ENCODE data around the gene SLFN13.
"Not testable (repeated sequence)": the region's sequence is repeated elsewhere in the genome, so short reads cannot be mapped to it uniquely, and the experiment has no call there.

Gene SLFN13, protein sequence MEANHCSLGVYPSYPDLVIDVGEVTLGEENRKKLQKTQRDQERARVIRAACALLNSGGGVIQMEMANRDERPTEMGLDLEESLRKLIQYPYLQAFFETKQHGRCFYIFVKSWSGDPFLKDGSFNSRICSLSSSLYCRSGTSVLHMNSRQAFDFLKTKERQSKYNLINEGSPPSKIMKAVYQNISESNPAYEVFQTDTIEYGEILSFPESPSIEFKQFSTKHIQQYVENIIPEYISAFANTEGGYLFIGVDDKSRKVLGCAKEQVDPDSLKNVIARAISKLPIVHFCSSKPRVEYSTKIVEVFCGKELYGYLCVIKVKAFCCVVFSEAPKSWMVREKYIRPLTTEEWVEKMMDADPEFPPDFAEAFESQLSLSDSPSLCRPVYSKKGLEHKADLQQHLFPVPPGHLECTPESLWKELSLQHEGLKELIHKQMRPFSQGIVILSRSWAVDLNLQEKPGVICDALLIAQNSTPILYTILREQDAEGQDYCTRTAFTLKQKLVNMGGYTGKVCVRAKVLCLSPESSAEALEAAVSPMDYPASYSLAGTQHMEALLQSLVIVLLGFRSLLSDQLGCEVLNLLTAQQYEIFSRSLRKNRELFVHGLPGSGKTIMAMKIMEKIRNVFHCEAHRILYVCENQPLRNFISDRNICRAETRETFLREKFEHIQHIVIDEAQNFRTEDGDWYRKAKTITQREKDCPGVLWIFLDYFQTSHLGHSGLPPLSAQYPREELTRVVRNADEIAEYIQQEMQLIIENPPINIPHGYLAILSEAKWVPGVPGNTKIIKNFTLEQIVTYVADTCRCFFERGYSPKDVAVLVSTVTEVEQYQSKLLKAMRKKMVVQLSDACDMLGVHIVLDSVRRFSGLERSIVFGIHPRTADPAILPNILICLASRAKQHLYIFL

DNA sequence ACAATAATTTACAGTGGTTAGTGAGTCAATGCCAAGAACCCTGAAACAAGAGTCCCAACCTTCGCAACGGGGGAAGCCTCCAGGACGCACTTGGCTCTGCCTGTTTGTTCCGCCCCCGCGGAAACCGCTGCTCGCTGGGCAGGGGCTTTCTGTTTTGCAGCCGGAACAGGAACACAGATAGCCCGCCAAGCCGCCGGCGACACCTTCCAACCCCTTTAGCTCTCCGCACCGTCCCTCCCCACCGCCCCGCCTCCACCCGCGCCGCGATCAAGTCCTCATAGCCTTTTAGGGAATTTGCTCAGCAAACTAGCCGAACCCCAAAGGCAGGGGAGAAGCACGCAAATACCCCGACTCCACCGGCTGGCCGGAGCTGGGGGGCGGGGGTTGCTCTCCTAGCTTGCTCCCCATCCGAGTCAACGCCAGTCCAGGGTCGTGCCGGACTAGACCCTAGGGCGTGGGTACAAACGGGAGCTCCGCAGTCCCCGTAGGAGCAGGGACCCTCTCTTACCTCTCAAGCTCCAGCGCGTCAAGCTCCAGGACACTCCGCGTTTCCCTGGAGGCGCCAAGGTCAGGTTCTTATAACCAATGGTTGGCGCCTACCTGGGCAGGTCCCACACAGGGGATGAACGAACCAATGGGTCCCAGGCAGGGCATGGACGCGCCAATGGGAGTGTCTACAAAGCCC is at the start of gene SLFN13:
Gene SLFN13, minus strand, starts transcription at position 553 of the 685 bp plus-strand sequence. CDS start 3,086 bp downstream, outside the sequence.
- peak; percentile 35 to 84 for DNase-seq

DNA sequence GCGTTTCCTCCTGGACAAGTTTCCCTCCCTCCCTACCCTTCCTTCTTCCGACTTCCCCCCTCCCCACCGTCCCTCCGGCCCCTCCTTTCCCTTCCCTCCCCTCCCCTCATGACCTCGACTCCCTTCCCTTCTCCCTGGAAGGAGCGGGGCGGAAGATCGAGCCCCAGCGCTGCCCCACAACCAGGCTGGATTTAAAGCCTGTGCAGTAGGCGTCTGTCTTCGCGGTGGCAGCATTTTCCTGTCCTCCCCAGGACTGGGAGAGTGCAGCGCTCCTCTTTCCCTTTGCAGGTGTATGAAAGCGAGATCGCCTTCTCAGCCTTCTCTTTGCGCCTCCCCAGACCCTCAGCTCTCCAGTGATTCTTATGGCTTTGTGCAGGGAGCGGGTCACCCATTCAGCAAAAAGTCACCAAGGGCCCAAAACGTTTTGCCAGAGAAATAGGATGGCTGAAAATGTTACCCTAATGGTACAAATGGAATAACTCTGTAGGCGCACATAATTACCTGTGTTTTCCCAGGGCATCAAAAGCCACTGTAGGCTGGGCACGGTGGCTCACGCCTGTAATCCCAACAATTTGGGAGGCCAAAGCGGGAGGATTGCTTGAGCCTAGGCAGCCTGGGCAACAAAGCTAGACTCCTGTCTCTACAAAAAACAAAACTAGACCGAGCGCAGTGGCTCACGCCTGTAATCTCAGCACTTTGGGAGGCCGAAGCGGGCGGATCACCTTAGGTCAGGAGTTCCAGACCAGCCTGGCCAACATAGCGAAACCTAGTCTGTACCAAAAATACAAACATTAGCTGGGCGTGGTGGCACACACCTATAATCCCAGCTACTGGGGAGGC is 48.1 kb upstream of the SLFN13 start:
- DNase-seq, result no peak

DNA sequence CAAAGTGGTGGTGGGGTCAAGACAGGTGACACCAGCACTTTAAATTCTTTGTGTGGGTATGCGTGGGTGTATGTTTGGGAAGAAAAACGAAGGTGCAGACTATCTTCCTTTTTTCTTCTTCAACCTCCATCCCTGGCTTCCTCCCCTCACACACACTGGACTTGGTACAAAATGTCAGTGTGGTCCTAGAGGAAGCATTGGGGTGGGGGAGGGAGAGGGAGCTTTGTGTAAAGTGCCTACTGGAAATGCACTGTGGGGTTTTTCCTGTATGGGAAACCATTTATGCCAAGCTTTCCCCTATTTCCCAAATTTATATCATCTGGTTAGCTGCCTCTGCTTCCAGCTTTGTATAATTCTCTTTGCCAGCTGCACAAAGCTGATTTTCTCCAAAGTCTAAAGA is 44.5 kb upstream of the SLFN13 start:
- no peak for DNase-seq

DNA sequence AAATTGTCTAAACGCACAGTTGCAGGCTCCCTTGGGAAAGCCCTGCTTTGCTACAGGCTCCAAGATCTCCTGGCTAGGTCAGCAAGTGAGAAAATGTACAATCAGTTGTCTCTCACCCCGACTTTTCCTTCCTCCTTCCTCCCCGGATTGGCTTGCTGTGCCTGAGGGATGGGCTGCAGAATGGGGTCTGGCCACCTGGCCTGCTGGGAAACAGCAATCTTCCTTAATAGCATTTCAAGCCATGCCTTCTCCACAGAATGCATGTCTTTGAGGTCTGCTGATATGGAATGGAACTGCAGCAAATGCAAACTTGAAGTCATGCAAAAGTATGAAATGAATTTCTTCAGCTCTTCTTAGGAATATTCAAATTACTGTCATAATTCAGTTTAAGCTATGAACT is 42.9 kb upstream of the SLFN13 start:
- no peak for DNase-seq

GRCh38 chr17:35489944-35490343 is 41.4 kb upstream of the SLFN13 start:
- DNase-seq, result no peak

GRCh38 chr17:35488991-35489390 is 40.4 kb upstream of the SLFN13 start:
- DNase-seq, result no peak

GRCh38 chr17:35486920-35487732 is 38.6 kb upstream of the SLFN13 start:
- DNase-seq, result no peak

DNA sequence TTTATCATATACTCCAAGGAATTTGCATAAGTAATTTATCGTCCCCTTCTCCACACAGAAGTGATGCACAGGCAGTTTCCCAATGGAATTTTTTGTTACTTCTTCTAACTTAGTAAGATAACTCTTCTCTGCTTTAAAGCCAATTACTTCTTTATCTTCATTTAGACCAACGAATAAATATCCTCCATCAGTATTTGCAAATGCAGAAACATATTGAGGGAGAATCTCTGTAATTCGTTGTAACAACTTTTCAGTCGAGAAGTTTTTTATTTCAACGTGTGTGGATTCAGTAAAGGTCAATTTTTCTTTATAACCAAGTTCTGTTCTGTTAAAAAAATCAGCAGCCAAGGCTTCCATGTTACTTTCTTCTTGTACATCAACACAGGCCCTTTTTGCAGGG is 30.7 kb upstream of the SLFN13 start:
- DNase-seq, result no peak

- DNase-seq, result no peak
Measured at GRCh38 chr17:35477248-35477647, 28.7 kb upstream of the SLFN13 start.

- DNase-seq, result no peak
Measured at GRCh38 chr17:35476283-35476820, 27.8 kb upstream of the SLFN13 start.

DNA sequence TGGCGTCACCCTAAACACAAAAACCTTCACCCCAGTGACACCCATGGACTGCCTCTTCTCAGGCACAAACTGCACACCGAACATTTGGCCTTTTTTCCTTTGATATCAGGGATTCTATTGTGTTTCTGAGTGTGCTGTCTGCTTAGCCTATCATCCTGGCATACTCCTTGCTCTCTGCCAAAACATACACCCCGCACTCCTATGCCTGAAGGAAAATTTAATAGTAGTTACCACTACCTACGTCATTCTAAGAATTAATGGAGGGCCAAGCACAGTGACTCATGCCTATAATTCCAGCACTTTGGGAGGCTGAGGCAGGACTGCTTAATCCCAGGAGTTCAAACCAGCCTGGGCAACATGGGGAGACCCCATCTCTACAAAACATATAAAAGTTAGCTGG is 19.9 kb upstream of the SLFN13 start:
- DNase-seq, result no peak

DNA sequence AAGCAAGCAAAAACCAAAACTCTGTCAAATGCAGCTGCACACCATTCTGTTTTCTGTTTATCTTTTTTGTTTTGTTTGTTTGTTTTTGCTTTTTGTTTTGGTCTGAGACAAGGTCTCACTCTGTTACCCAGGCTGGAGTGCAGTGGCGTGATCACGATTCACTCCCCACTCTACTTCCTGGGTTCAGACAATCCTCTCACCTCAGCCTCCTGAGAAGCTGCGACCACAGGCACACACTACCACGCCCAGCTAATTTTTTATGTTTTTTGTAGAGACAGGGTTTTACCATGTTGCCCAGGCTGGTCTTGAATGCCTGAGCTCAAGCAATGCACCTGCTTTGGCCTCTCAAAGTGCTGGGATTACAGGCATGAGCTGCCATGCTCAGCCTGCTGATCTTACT is 19.3 kb upstream of the SLFN13 start:
- DNase-seq, result no peak

DNA sequence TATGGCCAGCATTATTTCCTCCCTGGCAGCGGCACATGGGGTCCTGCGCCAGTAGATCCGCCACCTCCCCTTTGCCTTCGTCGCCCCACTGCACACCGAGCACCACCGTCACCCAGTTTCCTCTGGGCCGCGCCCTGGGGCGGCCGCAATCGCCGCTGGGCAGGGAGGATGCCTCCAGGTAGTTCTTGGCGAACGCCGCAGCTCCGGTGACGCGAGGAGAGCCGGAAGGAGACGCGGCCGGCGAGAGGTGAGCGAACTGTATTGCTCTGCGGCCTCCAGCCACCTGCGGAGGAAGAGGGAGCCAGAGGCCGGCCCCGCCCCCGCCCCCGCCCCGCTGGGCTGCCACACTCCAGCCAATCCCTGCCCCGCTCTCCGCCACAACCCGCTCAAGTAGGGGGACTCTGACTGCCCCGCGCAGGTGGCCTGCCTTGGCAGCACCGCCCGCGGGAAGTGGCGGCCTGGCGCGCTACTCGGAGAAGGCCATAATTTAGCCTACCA is 11.8 kb upstream of the SLFN13 start:
- DNase-seq, result no peak

DNA sequence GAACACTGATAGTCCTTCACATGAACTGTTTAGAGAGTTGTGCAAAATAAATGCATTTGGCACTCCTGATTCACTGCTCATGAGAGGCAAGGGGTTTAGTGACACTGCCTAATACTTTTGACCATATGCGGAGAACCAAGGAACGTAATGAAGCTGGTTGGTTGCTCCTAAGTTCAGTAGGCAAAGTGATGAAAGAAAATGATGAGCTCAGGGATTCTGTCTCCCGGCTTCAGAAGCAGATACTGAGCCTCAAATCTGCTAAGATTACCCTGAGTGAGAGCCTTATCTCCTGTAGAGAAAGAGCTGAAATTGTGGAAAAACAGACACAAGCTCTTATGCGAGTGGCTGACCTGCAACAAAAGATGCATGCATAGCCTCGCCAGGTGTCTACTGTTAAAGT is 5.5 kb upstream of the SLFN13 start:
- DNase-seq, result not testable (repeated sequence)

- DNase-seq, result no peak
Measured at GRCh38 chr17:35453171-35453570, 4.6 kb upstream of the SLFN13 start.

DNA sequence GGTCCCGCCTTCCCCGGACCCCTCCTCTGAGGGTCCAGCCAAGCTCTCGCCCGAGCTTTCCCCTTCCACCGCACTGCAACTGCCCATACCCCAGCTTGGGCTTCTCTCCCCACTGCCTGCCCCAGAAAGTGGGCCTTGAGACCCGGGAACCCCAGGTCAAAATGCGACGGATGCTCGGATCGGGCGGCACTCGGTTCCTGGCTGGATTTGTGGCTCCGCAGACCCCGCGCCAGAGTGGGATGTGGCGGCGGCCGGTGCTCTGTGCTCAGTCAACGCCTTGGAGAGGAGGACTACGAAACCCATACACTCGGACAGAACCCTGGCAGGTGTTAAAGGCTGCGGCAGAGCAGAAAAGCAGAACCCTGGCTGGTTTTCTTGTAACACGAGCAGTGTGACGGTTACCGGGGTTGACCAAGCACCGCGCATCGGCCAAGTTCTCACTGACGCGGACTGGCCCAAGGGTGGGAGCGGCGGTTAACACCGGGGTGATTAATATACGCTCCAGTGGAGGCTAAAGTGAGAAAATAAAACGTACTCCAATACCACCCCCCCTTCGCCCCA is 885 bp upstream of the SLFN13 start:
- DNase-seq, result no peak

- DNase-seq, result no peak
Measured at GRCh38 chr17:35448899-35449227, 297 bp upstream of the SLFN13 start.

DNA sequence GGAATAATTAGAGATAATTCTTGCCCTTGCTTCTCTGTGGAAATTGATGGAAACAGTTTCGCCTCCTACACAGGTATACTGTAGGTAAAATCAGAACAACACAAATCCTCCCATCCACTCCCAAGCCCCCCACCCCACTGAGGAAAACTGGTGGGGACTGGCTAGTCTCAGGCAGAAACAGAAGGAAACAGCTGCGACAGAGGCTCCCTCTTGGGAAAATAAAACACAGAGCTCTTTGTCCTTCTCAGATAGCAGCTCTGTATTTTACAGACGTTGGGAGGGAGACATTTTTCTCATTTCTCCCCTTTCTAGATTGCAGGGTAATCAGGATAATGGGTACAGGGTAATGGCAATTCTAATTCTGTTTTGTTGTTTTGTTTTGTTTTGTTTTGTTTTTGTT is 1.1 kb downstream of the SLFN13 start:
- DNase-seq, result no peak

- no peak for DNase-seq
Measured at GRCh38 chr17:35438433-35438832, 10.1 kb downstream of the SLFN13 start.

DNA sequence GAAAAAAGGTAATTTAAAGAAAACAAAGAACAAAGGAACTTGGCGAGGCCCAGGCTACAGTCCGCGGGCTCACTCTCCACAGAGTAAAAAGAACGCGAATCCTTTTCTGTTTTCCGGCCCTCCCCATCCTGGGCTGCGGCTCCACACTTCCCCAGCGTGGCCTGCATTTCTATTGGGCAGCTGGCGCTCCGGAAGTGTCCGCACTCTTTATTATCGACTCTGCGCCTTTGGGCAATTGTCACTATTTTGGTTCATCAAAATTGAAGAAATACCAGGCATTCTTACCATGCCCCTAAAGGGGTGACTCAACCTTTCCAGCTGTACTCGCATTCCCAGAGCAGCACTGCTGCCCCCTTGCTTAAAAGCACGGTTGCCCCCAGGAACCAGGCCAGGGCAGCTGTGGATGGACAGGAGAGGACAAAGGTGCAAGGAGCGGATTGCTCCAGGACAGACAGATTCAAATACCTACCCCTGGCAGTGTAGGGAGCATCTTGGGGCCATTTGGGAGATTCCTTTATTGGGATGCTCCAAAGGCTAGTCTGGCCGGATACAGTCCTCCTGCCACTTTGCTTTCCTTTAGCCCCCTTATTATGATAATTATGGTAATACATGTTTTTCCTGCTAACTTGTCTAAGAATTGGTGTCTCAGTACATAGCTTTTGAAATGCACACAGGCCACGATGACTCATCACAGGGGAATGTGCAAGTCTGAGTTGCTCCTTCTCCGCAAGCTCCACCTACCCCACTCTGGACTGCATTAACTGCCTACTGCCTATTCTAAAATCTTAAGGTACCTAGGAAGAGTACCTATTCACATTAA is 15.3 kb downstream of the SLFN13 start:
- peak; percentile 92 to 97 for DNase-seq

Data from SW 1271 (cell line).